GM12864 (cell line): ENCODE results near the gene SYS1.

ENCODE experiments used
- DNase-seq: peaks from one replicate; pipeline ENCODE4 v3.0.0-alpha.2; 2011; ENCODE audit warnings: low read depth
- H3K4me3 ChIP-seq: 2 replicates; pipeline ENCODE4 v1.5.1; 2011; ENCODE audit warnings: mild to moderate bottlenecking, low read depth, low read length, control low read depth
- TF ChIP-seq, protein P1 (sequence below): IDR thresholded peaks from 2 replicates; pipeline ENCODE4 v1.5.1; 2011; ENCODE audit warnings: low read depth, mild to moderate bottlenecking, moderate library complexity, low read length, control low read depth, inconsistent platforms; ENCODE audit errors: missing control alignments

SYS1 gene

DNA sequence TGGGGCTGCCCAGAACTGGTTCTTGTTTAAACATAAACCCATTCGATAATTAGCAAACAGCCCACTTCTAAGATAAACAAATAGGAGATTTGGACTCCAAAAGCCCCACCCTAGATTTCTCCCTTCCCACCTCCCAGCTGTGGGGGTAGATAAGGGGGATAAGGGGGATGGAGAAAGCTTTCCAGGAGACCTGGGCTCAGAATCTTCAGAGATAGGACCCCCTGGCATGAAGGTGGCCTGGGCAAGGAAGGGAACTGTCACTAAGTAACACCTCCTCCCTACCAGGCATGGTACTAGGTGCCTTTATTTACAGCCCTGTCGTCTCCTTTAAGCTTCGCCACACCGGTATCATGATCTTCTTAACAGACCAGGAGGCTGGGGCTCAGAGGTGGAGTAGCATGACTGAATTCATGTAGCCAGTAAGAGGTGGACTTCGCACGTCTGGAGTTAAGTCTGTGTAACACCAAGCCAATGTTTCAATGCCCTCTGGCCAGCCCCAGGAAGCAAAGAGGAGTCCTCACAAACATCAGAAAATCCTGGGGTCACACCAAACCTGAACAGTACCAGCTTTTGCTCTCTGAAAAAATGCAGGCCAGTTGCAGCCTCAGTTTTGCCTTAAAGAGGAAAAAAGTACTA lies 19.3 kb upstream of the SYS1 start:
- no peak for DNase-seq
- TF ChIP-seq, protein P1, sequence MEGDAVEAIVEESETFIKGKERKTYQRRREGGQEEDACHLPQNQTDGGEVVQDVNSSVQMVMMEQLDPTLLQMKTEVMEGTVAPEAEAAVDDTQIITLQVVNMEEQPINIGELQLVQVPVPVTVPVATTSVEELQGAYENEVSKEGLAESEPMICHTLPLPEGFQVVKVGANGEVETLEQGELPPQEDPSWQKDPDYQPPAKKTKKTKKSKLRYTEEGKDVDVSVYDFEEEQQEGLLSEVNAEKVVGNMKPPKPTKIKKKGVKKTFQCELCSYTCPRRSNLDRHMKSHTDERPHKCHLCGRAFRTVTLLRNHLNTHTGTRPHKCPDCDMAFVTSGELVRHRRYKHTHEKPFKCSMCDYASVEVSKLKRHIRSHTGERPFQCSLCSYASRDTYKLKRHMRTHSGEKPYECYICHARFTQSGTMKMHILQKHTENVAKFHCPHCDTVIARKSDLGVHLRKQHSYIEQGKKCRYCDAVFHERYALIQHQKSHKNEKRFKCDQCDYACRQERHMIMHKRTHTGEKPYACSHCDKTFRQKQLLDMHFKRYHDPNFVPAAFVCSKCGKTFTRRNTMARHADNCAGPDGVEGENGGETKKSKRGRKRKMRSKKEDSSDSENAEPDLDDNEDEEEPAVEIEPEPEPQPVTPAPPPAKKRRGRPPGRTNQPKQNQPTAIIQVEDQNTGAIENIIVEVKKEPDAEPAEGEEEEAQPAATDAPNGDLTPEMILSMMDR, result no peak
- H3K4me3 ChIP-seq, result no peak overlapping the region

DNA sequence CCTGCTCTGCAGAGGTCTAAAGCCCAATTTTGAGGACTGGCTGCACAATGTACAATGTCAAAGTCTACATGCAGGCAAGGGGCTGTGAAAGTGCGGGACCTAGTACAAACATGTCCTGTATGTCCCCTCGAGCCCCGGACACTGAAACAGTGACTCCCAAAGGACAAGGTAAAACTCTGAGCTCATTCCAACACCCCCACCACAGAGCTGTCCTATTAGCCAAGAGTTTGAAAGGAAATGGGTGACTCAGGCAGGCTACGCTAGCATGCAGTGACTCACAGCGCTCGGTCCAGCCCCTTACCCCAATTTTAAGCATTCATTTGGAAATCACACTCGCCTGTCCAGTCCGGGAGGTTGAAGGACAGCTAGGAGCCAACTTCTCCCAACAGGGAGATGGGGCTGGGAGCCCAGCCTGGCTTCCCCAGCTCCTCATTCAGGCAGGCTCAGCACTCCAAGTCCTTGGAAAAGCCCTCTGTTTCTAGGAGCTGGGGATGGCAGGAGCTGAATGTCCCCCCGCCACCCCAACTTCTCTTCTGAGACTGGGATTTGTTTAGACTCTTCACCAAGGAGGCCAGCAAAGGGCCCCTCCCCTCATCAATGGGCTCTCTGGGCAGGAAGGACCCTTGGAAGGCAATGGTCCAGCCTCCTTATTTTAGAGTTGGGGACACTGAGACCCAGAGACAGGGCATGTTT lies 18.6 kb upstream of the SYS1 start:
- no peak overlapping the region for H3K4me3 ChIP-seq
- DNase-seq, result no peak
- TF ChIP-seq, protein P1, result no peak

GRCh38 chr20:45345104-45345936 lies 17.6 kb upstream of the SYS1 start:
- no peak overlapping the region for H3K4me3 ChIP-seq
- no peak for DNase-seq
- TF ChIP-seq, protein P1, result no peak

DNA sequence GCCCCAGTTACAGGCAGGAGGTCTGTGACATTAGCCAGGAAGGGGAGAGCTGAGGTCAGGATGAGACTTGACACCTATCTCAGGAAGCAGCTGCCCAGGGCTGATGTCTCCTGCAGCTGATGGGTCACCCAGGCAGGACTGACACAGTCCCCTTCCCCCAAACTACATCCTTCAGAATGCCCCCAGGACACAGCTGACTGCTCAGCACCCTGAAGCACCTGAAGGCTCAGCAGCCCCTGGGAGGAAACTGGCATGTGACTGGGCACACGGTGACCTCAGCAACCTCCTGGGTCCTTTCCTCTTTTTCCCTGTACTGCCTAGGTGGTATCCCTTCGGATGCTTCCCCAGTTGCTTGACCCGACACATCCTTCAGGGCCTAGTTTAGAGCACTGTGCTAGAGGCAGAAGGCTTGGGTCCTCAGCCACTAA lies 16.7 kb upstream of the SYS1 start:
- TF ChIP-seq, protein P1, result no peak
- DNase-seq, result no peak
- no peak overlapping the region for H3K4me3 ChIP-seq

DNA sequence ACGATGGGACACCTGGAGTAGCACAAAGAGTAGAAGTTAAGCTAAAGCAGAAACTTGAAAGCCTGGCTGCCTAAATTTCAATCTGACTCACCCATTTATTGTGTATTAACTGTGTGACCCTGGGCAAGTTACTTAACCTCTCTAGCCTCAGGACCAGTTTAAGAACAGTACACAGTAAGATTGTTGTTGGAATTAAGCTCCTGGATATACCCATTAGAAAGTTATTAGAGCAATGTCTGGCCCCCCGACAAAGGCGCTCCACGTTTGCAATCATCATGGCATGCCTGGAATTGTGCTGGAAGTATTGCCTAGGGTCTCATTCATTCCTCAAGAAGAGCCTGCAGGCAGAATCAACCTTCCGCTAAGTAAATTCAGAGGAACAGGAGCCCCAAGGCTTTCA lies 16.1 kb upstream of the SYS1 start:
- H3K4me3 ChIP-seq, result no peak overlapping the region
- TF ChIP-seq, protein P1, result no peak
- no peak for DNase-seq

GRCh38 chr20:45347297-45347935 lies 15.5 kb upstream of the SYS1 start:
- DNase-seq, result no peak
- peak overlapping the region; percentile 22; the same call in 1 of the 2 replicates for H3K4me3 ChIP-seq
- TF ChIP-seq, protein P1, result no peak
